DND-41 (cell line): ENCODE data around the gene EMB.
"Not testable (repeated sequence)": the region's sequence is repeated elsewhere in the genome, so short reads cannot be mapped to it uniquely, and the experiment has no call there.

Experiments used
- CTCF ChIP-seq: IDR thresholded peaks from 2 replicates; pipeline ENCODE4 v1.5.1; 2012; ENCODE audit warnings: borderline replicate concordance, low read length, moderate library complexity, mild to moderate bottlenecking; ENCODE audit not compliant: poor library complexity, severe bottlenecking; ENCODE audit errors: extremely low read depth
- EZH2 ChIP-seq: IDR thresholded peaks from 3 replicates; pipeline ENCODE4 v1.6.1; 2012; ENCODE audit warnings: borderline replicate concordance, low read depth, mild to moderate bottlenecking, moderate library complexity, low read length, inconsistent platforms; ENCODE audit not compliant: severe bottlenecking

DNA sequence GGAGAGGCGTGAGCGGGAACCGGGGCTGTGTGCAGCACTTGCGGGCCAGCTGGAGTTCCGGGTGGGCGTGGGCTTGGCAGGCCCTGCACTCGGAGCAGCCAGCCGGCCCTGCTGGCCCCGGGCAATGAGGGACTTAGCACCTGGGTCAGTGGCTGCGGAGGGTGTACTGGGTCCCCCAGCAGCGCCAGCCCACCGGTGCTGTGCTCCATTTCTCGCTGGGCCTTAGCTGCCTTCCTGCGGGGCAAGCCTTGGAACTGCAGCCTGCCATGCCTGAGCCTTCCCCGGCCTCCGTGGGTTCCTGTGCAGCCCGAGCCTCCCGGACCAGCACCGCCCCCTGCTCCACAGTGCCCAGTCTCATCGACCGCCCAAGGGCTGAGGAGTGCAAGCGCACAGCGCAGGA lies 23.9 kb upstream of the EMB start:
- TF ChIP-seq CTCF, EZH2: not testable (repeated sequence)
